PC-9 (cell line): ENCODE results near the gene STPG1. TPM values are rescaled to one million over a fixed set of nuclear protein-coding genes. Genes with fewer than 3 reads are reported as not detected.

Source experiments
- BruUV-seq: library from RNA; stranded (reverse); fragments of 400-500 nt; replicated peaks from 2 replicates; lab custom pipeline; 2021; lab: Mats Ljungman, UMichigan
- CTCF ChIA-PET: fragments of 300-600 bp; sonication (Branson Sonifier 250); formaldehyde crosslinking; loops from one replicate; lab custom pipeline; 2022; ENCODE audit warnings: antibody characterized with exemption; lab: Charles Lee
- POLR2A ChIA-PET: fragments of 300-600 bp; sonication (Branson Sonifier 250); formaldehyde crosslinking; loops from one replicate; lab custom pipeline; 2022; ENCODE audit warnings: antibody characterized with exemption; ENCODE audit not compliant: unreplicated experiment; lab: Charles Lee
- DNase-seq, 2 experiments: peaks; one replicate each; pipeline versions ENCODE4 v3.0.0 to v3.0.0-alpha.2; 2015 to 2022; ENCODE audit warnings: mixed read lengths in 1 of 2
- H2AFZ ChIP-seq: fragments of 200-600 bp; sonication (generic); 2 replicates; pipeline ENCODE4 v1.8.1; 2017; ENCODE audit warnings: antibody characterized with exemption
- H3F3A ChIP-seq: fragments of 200-600 bp; sonication (generic); 2 replicates; pipeline ENCODE4 v1.8.1; 2017; ENCODE audit warnings: antibody characterized with exemption, mild to moderate bottlenecking, low read depth; ENCODE audit not compliant: insufficient read depth
- H3K27ac ChIP-seq: fragments of 200-600 bp; sonication (generic); 2 replicates; pipeline ENCODE4 v1.6.1; 2016; ENCODE audit warnings: mixed run types
- H3K27me3 ChIP-seq: fragments of 200-600 bp; sonication (generic); 2 replicates; pipeline ENCODE4 v1.6.1; 2016; ENCODE audit warnings: low read depth, mixed run types; ENCODE audit not compliant: insufficient read depth
- H3K36me3 ChIP-seq: fragments of 200-600 bp; sonication (generic); 2 replicates; pipeline ENCODE4 v1.6.1; 2016; ENCODE audit warnings: low read depth, mixed run types
- H3K4me1 ChIP-seq: fragments of 200-600 bp; sonication (generic); replicated peaks from 2 replicates; pipeline ENCODE4 v1.6.1; 2016; ENCODE audit warnings: mixed run types; ENCODE audit not compliant: insufficient read depth
- H3K4me2 ChIP-seq: fragments of 200-600 bp; sonication (generic); 2 replicates; pipeline ENCODE4 v1.6.1; 2017; ENCODE audit warnings: mixed run types
- H3K4me3 ChIP-seq: fragments of 200-600 bp; sonication (generic); 2 replicates; pipeline ENCODE4 v1.6.1; 2016; ENCODE audit warnings: mixed run types
- H3K79me2 ChIP-seq: fragments of 200-600 bp; sonication (generic); 2 replicates; pipeline ENCODE4 v1.6.1; 2017; ENCODE audit warnings: low read depth, mixed run types
- H3K9me2 ChIP-seq: fragments of 200-600 bp; sonication (generic); 2 replicates; pipeline ENCODE4 v1.8.1; 2017; ENCODE audit warnings: mild to moderate bottlenecking; ENCODE audit not compliant: insufficient read depth
- H3K9me3 ChIP-seq: fragments of 200-600 bp; sonication (generic); 2 replicates; pipeline ENCODE4 v1.8.1; 2016; ENCODE audit warnings: low read depth; ENCODE audit not compliant: insufficient read depth
- H4K20me1 ChIP-seq: fragments of 200-600 bp; sonication (generic); 2 replicates; pipeline ENCODE4 v1.8.1; 2017; ENCODE audit not compliant: insufficient read depth
- EZH2 ChIP-seq: fragments of 200-600 bp; sonication (generic); IDR thresholded peaks from 2 replicates; pipeline ENCODE4 v1.8.0; 2017; ENCODE audit warnings: antibody characterized with exemption, low read depth
- intact Hi-C: fragments of 100-400 bp; cut with micrococcal nuclease; formaldehyde crosslinking; loops from one replicate; pipeline ENCODE4 v1.10.0; 2022; ENCODE audit not compliant: unreplicated experiment
- total RNA-seq: library from RNA; stranded (reverse); gene quantifications from 2 replicates; pipeline ENCODE4 v1.2.3, GENCODE V29; 2021
- TF ChIP-seq, protein P1 (sequence below): fragments of 200-600 bp; sonication (generic); conservative IDR thresholded peaks from 2 replicates; pipeline ENCODE4 v1.6.1; 2017; ENCODE audit warnings: mixed run types, antibody characterized with exemption, mild to moderate bottlenecking, moderate library complexity

Gene STPG1
- total RNA-seq, 1 experiment from 2014 or later, result 11.4 TPM

DNA sequence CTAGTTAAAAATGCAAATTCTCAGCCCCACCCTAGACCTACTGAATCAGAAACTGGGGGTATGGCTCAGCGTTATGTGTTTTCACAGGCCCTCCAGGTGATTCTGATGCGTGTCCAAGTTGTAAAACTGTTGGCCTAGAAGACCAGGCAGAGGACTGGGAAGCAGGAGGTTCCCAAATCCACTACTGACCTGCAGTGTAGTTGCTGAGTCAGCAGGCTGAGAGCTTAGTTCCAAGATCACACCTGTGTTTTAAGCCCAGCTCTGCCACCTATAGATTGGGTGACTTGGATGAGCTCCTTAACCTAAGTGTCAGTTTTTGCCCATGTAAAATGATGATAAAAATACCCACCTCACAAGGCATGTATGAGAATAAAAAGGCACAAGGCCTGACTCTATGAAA, 90.3 kb downstream of the STPG1 start:
- H3K9me3 ChIP-seq, result no peaks in the 10 kb centered on the region
- ChIA-PET POLR2A (interaction anchor here (0.6 kb wide), 1 partner anchor 1614 kb away, joined by 3 read pairs; no protein-coding TSS in a partner anchor), CTCF (interaction anchor here (1.5 kb wide), 1 partner anchor 121 kb away, joined by 8 read pairs; no protein-coding TSS in a partner anchor)
- no peaks in the 10 kb centered on the region for H3K27me3 ChIP-seq
- peak overlapping the region; percentile 59; the same call in 1 of the 2 replicates for H3K4me3 ChIP-seq
- H3K9me2 ChIP-seq, result no peaks in the 10 kb centered on the region
- TF ChIP-seq, protein P1, sequence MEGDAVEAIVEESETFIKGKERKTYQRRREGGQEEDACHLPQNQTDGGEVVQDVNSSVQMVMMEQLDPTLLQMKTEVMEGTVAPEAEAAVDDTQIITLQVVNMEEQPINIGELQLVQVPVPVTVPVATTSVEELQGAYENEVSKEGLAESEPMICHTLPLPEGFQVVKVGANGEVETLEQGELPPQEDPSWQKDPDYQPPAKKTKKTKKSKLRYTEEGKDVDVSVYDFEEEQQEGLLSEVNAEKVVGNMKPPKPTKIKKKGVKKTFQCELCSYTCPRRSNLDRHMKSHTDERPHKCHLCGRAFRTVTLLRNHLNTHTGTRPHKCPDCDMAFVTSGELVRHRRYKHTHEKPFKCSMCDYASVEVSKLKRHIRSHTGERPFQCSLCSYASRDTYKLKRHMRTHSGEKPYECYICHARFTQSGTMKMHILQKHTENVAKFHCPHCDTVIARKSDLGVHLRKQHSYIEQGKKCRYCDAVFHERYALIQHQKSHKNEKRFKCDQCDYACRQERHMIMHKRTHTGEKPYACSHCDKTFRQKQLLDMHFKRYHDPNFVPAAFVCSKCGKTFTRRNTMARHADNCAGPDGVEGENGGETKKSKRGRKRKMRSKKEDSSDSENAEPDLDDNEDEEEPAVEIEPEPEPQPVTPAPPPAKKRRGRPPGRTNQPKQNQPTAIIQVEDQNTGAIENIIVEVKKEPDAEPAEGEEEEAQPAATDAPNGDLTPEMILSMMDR, result no peak
- TF ChIP-seq EZH2, result no peak
- H3K4me2 ChIP-seq, result peak overlapping the region; percentile 96
- peak in 1 of 2 experiments; percentile 37 for DNase-seq
- no TSS peak for BruUV-seq
- intact Hi-C loops, result loop anchor here (2.0 to 5.0 kb wide), 4 partner anchors 28 to 68 kb away; no protein-coding TSS in a partner anchor
- H3K79me2 ChIP-seq, result peaks cover 43% of the 10 kb centered on the region
- no peaks in the 10 kb centered on the region for H3K36me3 ChIP-seq
- peaks cover 40% of the 10 kb centered on the region for H3K4me1 ChIP-seq
- no peak overlapping the region for H2AFZ ChIP-seq
- H3F3A ChIP-seq, result peaks cover 36% of the 10 kb centered on the region
- H4K20me1 ChIP-seq, result no peaks in the 10 kb centered on the region
- H3K27ac ChIP-seq, result peak overlapping the region; percentile 98

- intact Hi-C loops, result loop anchor here (2.0 to 5.0 kb wide), 4 partner anchors 28 to 68 kb away; no protein-coding TSS in a partner anchor
- Histone ChIP-seq H3K36me3 (no peaks in the 10 kb centered on the region), H3K27ac (peak overlapping the region; percentile 98), H3K79me2 (peaks cover 43% of the 10 kb centered on the region), H4K20me1 (no peaks in the 10 kb centered on the region), H3K27me3 (no peaks in the 10 kb centered on the region), H3K4me2 (peak overlapping the region; percentile 96), H2AFZ (no peak overlapping the region), H3K9me3 (no peaks in the 10 kb centered on the region), H3F3A (peaks cover 39% of the 10 kb centered on the region), H3K4me1 (peaks cover 47% of the 10 kb centered on the region), H3K9me2 (no peaks in the 10 kb centered on the region), H3K4me3 (peak overlapping the region; percentile 59)
- ChIA-PET CTCF (interaction anchor here (0.5 to 1.5 kb wide), 3 partner anchors 11 to 576 kb away, joined by 3 to 8 read pairs (median 4); no protein-coding TSS in a partner anchor), POLR2A (interaction anchor here (0.5 to 0.7 kb wide), 3 partner anchors 42 to 1729 kb away, joined by 3 to 5 read pairs (median 4); no protein-coding TSS in a partner anchor)
- no peak for DNase-seq
- TSS peak; percentile 54 for BruUV-seq
- TF ChIP-seq, protein P1, result no peak
- no peak for TF ChIP-seq EZH2
These were observed 91.0 kb downstream of the STPG1 start for GRCh38 chr1:24322470-24323177.

GRCh38 chr1:24321697-24322469, 91.7 kb downstream of the STPG1 start:
- H3K27ac ChIP-seq, result peak overlapping the region; percentile 98
- 0 out of 2 replicates have a peak overlapping the region, but pooled peaks have one; percentile 56 for H2AFZ ChIP-seq
- intact Hi-C loops, result loop anchor here (2.0 to 5.0 kb wide), 4 partner anchors 27 to 69 kb away; no protein-coding TSS in a partner anchor

More at GRCh38 chr1:24321697-24322469, 91.7 kb downstream of the STPG1 start:
- Histone ChIP-seq H3K27me3 (no peaks in the 10 kb centered on the region), H3F3A (peaks cover 44% of the 10 kb centered on the region), H3K9me3 (no peaks in the 10 kb centered on the region), H3K36me3 (no peaks in the 10 kb centered on the region), H3K79me2 (peaks cover 43% of the 10 kb centered on the region), H3K9me2 (no peaks in the 10 kb centered on the region), H3K4me1 (peaks cover 54% of the 10 kb centered on the region), H4K20me1 (no peaks in the 10 kb centered on the region), H3K4me3 (peak overlapping the region; percentile 59), H3K4me2 (peak overlapping the region; percentile 96)
- TF ChIP-seq EZH2, result no peak
- TF ChIP-seq, protein P1, result no peak
- ChIA-PET POLR2A (interaction anchor here (0.5 to 0.7 kb wide), 3 partner anchors 43 to 1730 kb away, joined by 3 to 5 read pairs (median 4); no protein-coding TSS in a partner anchor), CTCF (interaction anchor here (0.5 to 1.5 kb wide), 4 partner anchors 12 to 576 kb away, joined by 3 to 5 read pairs (median 4); no protein-coding TSS in a partner anchor)
- DNase-seq, result peak; percentile 83 to 86
- BruUV-seq, result no TSS peak
